NCI-H146 (cell line): ENCODE data around the gene PNPLA3.

ENCODE experiments used
- DNase-seq: peaks from one replicate; lab custom pipeline; 2025; lab: John Stamatoyannopoulos, UW

Gene PNPLA3

DNA sequence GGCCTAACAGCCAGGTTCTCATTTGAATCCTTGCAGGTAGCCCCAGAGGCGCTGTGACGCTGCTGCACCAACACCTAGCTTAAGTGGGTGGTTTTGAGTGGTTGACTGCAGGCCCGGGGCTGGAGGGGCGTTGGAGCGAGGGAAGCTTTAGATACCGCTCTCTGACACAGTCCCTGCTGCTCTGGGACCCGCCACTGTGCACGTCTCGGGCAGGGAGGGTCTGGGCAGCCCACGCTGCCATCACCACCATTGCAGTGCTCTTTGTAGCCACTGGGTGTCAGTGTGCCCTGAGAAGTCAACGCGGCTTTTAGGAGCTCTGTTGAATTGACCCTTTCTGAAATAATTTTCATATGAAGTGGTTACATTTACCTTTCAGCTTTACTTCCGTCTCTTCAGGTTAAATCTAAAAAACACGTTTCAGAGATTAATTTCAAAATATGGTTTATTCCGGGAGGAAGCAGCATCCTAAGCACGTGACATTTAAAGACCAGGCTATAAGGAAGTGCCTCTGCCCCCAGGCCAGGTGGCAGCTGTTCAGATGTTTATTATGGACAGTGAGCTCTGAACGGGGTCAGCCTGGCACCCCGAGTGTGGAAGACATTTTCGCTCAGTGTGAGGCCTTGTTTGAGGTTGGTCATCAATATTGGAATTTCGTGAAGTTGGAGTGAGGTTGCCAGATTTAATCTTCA, 69.6 kb downstream of the PNPLA3 start:
- peak; percentile 44 for DNase-seq

GRCh38 chr22:43994006-43994405, 70.4 kb downstream of the PNPLA3 start:
- DNase-seq = peak; percentile 6

- no peak for DNase-seq
Measured at GRCh38 chr22:43994416-43994815, 70.8 kb downstream of the PNPLA3 start.

DNA sequence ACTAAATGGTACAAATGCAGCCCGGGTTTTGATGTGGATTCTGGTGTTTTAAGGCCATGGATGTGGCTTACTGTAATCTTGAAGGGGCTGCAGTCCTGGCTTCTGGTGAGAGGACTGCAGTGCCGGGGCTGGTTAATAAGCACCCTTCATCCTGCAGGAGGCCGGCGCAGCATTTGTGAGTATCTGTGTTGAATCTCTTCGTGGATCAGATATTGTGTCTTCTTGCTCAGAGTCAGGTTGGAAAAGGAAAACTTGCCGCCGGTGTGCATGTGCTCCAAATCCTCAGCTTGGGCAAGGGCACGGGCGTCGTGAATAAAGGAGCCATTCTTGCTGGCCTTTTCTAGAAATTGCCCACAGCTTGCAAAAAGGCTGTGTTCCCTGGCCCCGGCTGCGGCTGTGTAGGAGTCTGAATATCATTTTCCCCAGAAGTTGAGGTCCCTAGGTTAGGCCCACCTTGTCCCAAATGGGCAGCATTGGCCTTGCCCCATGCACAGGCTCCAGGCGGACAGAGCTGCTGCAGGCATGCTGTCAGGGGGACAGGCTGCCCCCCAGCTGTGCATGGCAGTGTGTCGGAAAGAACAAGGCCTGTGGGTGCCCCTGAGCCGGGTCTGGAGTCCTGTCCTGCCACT, 71.6 kb downstream of the PNPLA3 start:
- no peak for DNase-seq

- no peak for DNase-seq
Measured at GRCh38 chr22:43995798-43996169, 72.2 kb downstream of the PNPLA3 start.

- no peak for DNase-seq
Measured at GRCh38 chr22:43996170-43996980, 72.8 kb downstream of the PNPLA3 start.

DNA sequence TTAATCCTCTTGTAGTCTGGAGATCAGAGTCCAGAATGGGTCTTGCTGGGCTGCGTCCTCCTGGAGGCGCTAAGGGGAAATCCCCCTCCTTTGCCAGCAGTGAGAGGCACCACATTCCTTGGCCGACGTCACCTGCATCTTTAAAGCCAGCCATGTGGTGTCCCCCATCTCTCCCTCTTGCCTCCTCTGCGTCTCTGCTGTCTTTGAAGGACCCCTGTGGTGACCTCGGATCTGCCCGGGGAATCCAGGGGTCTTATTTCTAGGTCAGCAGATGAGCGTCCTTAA, 73.3 kb downstream of the PNPLA3 start:
- no peak for DNase-seq
